ENCODE results near the gene FERMT3. TPM values are rescaled to one million over a fixed set of nuclear protein-coding genes. Genes with fewer than 3 reads are reported as not detected.
A peak's percentile ranks its signal among the peaks of the same experiment; 100 is the strongest.

The FERMT3 gene
- total RNA-seq, 6 experiments from 2014 or later = 5.1 to 17.3 (median 8.1) TPM

- intact Hi-C loops (cut with DNase I) = no loop called here
- Histone ChIP-seq H3K4me3 (peak overlapping the region; percentile 81 to 94 (median 92)), H3K9me3 (no peaks in the 10 kb centered on the region), H3K36me3 (no peaks in the 10 kb centered on the region), H3K27ac (peak overlapping the region; percentile 91 to 92 (median 91)), H3K27me3 (no peaks in the 10 kb centered on the region), H3K4me1 (peaks cover 0 to 34% (median 17%) of the 10 kb centered on the region in 4 donors)
- ATAC-seq = peak; percentile 78 to 87 (median 82)
- TF ChIP-seq POLR2A (IDR thresholded peaks at IDR 0.05) = peak; percentile 50
- TF ChIP-seq, protein P1, sequence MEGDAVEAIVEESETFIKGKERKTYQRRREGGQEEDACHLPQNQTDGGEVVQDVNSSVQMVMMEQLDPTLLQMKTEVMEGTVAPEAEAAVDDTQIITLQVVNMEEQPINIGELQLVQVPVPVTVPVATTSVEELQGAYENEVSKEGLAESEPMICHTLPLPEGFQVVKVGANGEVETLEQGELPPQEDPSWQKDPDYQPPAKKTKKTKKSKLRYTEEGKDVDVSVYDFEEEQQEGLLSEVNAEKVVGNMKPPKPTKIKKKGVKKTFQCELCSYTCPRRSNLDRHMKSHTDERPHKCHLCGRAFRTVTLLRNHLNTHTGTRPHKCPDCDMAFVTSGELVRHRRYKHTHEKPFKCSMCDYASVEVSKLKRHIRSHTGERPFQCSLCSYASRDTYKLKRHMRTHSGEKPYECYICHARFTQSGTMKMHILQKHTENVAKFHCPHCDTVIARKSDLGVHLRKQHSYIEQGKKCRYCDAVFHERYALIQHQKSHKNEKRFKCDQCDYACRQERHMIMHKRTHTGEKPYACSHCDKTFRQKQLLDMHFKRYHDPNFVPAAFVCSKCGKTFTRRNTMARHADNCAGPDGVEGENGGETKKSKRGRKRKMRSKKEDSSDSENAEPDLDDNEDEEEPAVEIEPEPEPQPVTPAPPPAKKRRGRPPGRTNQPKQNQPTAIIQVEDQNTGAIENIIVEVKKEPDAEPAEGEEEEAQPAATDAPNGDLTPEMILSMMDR (IDR thresholded peaks at IDR 0.05) = peak in 1 of 4 donors; percentile 21
- WGBS (ENCODE audit: insufficient coverage, low coverage, low lambda C conversion rate, missing lambda C conversion rate) = 0% methylated on average over 5 of the region's 58 CpGs
- DNase-seq = peak; percentile 97 to 99 (median 98)
These were observed 63.2 kb downstream of the FERMT3 start for GRCh38 chr11:64269540-64270220.

Other genes starting within 250 kb of the FERMT3 start
- 100 to 1,000 TPM; 144 to 385 (median 177) TPM for gene COX8A, start 232.1 kb upstream of the FERMT3 start, total RNA-seq
- 10 to 100 TPM; 23.2 to 35.3 (median 24.7) TPM for gene OTUB1, start 220.3 kb upstream of the FERMT3 start, total RNA-seq
- gene FLRT1, start 170.8 kb upstream of the FERMT3 start, total RNA-seq = under 1 TPM in 1 of 6 experiments, not detected in 5; 0.12 TPM
- 100 to 1,000 TPM in 1 of 6 experiments, 10 to 100 TPM in 5; 12.3 to 219 (median 27.8) TPM for gene MACROD1, start 40.6 kb upstream of the FERMT3 start, total RNA-seq
- 100 to 1,000 TPM in 1 of 6 experiments, 10 to 100 TPM in 5; 27.6 to 110 (median 59.4) TPM for gene STIP1, start 20.6 kb upstream of the FERMT3 start, total RNA-seq
- 10 to 100 TPM; 13.5 to 29.6 (median 18.9) TPM for gene TRPT1, start 19.5 kb downstream of the FERMT3 start, total RNA-seq
- 10 to 100 TPM; 23.2 to 46.7 (median 32.1) TPM for gene NUDT22, start 19.6 kb downstream of the FERMT3 start, total RNA-seq
- gene DNAJC4, start 23.8 kb downstream of the FERMT3 start, total RNA-seq = 10 to 100 TPM; 14.6 to 27.6 (median 21.4) TPM
- gene VEGFB, start 27.9 kb downstream of the FERMT3 start, total RNA-seq = 10 to 100 TPM in 5 of 6 experiments, 1 to 10 TPM in 1; 7.5 to 33.2 (median 16.6) TPM
- 100 to 1,000 TPM in 1 of 6 experiments, 10 to 100 TPM in 5; 49.4 to 108 (median 66.7) TPM for gene FKBP2, start 34.4 kb downstream of the FERMT3 start, total RNA-seq
- 10 to 100 TPM; 34.1 to 90.3 (median 49.7) TPM for gene PPP1R14B, start 40.2 kb downstream of the FERMT3 start, total RNA-seq
- 1 to 10 TPM; 5.4 to 8.0 (median 6.7) TPM for gene PLCB3, start 44.8 kb downstream of the FERMT3 start, total RNA-seq
- 10 to 100 TPM; 22.0 to 53.8 (median 26.0) TPM for gene BAD, start 77.9 kb downstream of the FERMT3 start, total RNA-seq
- gene GPR137, start 79.1 kb downstream of the FERMT3 start, total RNA-seq = 10 to 100 TPM; 13.0 to 21.9 (median 17.8) TPM
- gene KCNK4, start 84.6 kb downstream of the FERMT3 start, total RNA-seq = not detected
- gene CATSPERZ, start 93.6 kb downstream of the FERMT3 start, total RNA-seq = not detected
- gene ESRRA, start 98.8 kb downstream of the FERMT3 start, total RNA-seq = 10 to 100 TPM; 28.5 to 82.6 (median 47.7) TPM
- 100 to 1,000 TPM in 2 of 6 experiments, 10 to 100 TPM in 4; 58.0 to 122 (median 85.3) TPM for gene TRMT112, start 110.8 kb downstream of the FERMT3 start, total RNA-seq
- 100 to 1,000 TPM in 2 of 6 experiments, 10 to 100 TPM in 4; 84.0 to 172 (median 89.3) TPM for gene PRDX5, start 111.4 kb downstream of the FERMT3 start, total RNA-seq
- 10 to 100 TPM in 1 of 6 experiments, 1 to 10 TPM in 5; 2.4 to 10.6 (median 4.9) TPM for gene CCDC88B, start 133.5 kb downstream of the FERMT3 start, total RNA-seq
- gene RPS6KA4, start 152.4 kb downstream of the FERMT3 start, total RNA-seq = 10 to 100 TPM in 3 of 6 experiments, 1 to 10 TPM in 3; 6.6 to 17.9 (median 10.3) TPM